ENCODE measurements around the gene CFD. TPM values are rescaled to one million over a fixed set of nuclear protein-coding genes. Genes with fewer than 3 reads are reported as not detected.

CFD gene
- total RNA-seq, 1 experiment from 2014 or later: 1.7 TPM

- peak; percentile 98 for TF ChIP-seq MAX (CRISPR knock-in tag; IDR thresholded peaks at IDR 0.05)
- 0 out of 2 replicates have a peak, but pooled peaks have one; percentile 63 for TF ChIP-seq E2F1 (CRISPR knock-in tag; IDR thresholded peaks at IDR 0.05)
- TF ChIP-seq TEAD1 (CRISPR knock-in tag; IDR thresholded peaks at IDR 0.05): peak; percentile 80; the same call in 1 of the 2 replicates
- no peak for TF ChIP-seq SOX15 (CRISPR knock-in tag; IDR thresholded peaks at IDR 0.05)
- TF ChIP-seq ZNF138 (CRISPR knock-in tag; conservative IDR thresholded peaks at IDR 0.05): 0 out of 2 replicates have a peak, but pooled peaks have one; percentile 61
- peak; percentile 82; the same call in 1 of the 2 replicates for TF ChIP-seq JUN (CRISPR knock-in tag; IDR thresholded peaks at IDR 0.05)
- 0 out of 2 replicates have a peak, but pooled peaks have one; percentile 32 for TF ChIP-seq SMAD3 (CRISPR knock-in tag; IDR thresholded peaks at IDR 0.05; ENCODE audit: borderline replicate concordance)
- 0 out of 2 replicates have a peak, but pooled peaks have one; percentile 72 for TF ChIP-seq TEAD4 (CRISPR knock-in tag; IDR thresholded peaks at IDR 0.05)
- TF ChIP-seq ZNF219 (CRISPR knock-in tag; IDR thresholded peaks at IDR 0.05; ENCODE audit: borderline replicate concordance): 0 out of 2 replicates have a peak, but pooled peaks have one; percentile 71
- TF ChIP-seq ERG (CRISPR knock-in tag; IDR thresholded peaks at IDR 0.05): no peak
- TF ChIP-seq ZNF121 (CRISPR knock-in tag; IDR thresholded peaks at IDR 0.05): peak; percentile 94
- peak; percentile 88 for TF ChIP-seq ETV6 (CRISPR knock-in tag; IDR thresholded peaks at IDR 0.05)
- peak; percentile 77 for TF ChIP-seq FOXK1 (CRISPR knock-in tag; IDR thresholded peaks at IDR 0.05)
- 0 out of 2 replicates have a peak, but pooled peaks have one; percentile 79 for TF ChIP-seq RELA (CRISPR knock-in tag; IDR thresholded peaks at IDR 0.05; ENCODE audit: borderline replicate concordance)
- TF ChIP-seq ZNF512 (CRISPR knock-in tag; IDR thresholded peaks at IDR 0.05; ENCODE audit: borderline replicate concordance): no peak
Measured at GRCh38 chr19:861756-862580, 2.5 kb downstream of the CFD start (continued).

GRCh38 chr19:862581-863314, 3.3 kb downstream of the CFD start:
- Mint-ChIP-seq H3K9me3 (no peaks in the 10 kb centered on the region), H3K27ac (peak overlapping the region; percentile 78; the same call in 1 of the 2 replicates), H3K4me1 (peaks cover 5% of the 10 kb centered on the region), H3K27me3 (ENCODE audit: low read depth) (peaks cover 31% of the 10 kb centered on the region), H3K36me3 (no peaks in the 10 kb centered on the region; the same call in 1 of the 2 replicates), H3K4me3 (peak overlapping the region; percentile 61)
- CTCF ChIA-PET: interaction anchor here (0.6 to 2.1 kb wide), 19 partner anchors 9 to 384 kb away, joined by 3 to 18 read pairs (median 4); partner anchors contain the start of genes ARHGAP45, KISS1R and PALM
- DNase-seq (ENCODE audit: low spot score) (peak; percentile 94), ATAC-seq (peak; percentile 63)
- POLR2A ChIA-PET: no interaction called here
- TF ChIP-seq PRRX2 (CRISPR knock-in tag; IDR thresholded peaks at IDR 0.05) (no peak), ZBTB21 (CRISPR knock-in tag; IDR thresholded peaks at IDR 0.05; ENCODE audit: borderline replicate concordance) (no peak), RELA (CRISPR knock-in tag; IDR thresholded peaks at IDR 0.05; ENCODE audit: borderline replicate concordance) (no peak), GTF2I (CRISPR knock-in tag; conservative IDR thresholded peaks at IDR 0.05) (no peak), SMAD3 (CRISPR knock-in tag; IDR thresholded peaks at IDR 0.05; ENCODE audit: borderline replicate concordance) (no peak), USF2 (CRISPR knock-in tag; IDR thresholded peaks at IDR 0.05) (peak; percentile 80), TEAD4 (CRISPR knock-in tag; IDR thresholded peaks at IDR 0.05) (no peak), FOXK1 (CRISPR knock-in tag; IDR thresholded peaks at IDR 0.05) (no peak), SP1 (CRISPR knock-in tag; conservative IDR thresholded peaks at IDR 0.05) (peak; percentile 77), GABPB1 (CRISPR knock-in tag; IDR thresholded peaks at IDR 0.05) (no peak), ZNF317 (CRISPR knock-in tag; IDR thresholded peaks at IDR 0.05; ENCODE audit: borderline replicate concordance, low read depth) (no peak), MAX (CRISPR knock-in tag; IDR thresholded peaks at IDR 0.05) (no peak; the same call in 1 of the 2 replicates), JUN (CRISPR knock-in tag; IDR thresholded peaks at IDR 0.05) (no peak), FOXJ3 (CRISPR knock-in tag; IDR thresholded peaks at IDR 0.05; ENCODE audit: borderline replicate concordance) (0 out of 2 replicates have a peak, but pooled peaks have one; percentile 26), FOXP1 (CRISPR knock-in tag; IDR thresholded peaks at IDR 0.05; ENCODE audit: borderline replicate concordance) (peak; percentile 53; the same call in 1 of the 2 replicates), TEAD1 (CRISPR knock-in tag; IDR thresholded peaks at IDR 0.05) (no peak), USF1 (CRISPR knock-in tag; IDR thresholded peaks at IDR 0.05) (peak; percentile 73)

Data from WTC11 (cell line).